BLaER1 (cell line): ENCODE measurements around the gene LUC7L2.
"Not testable (repeated sequence)": the region's sequence is repeated elsewhere in the genome, so short reads cannot be mapped to it uniquely, and the experiment has no call there.

ENCODE experiments used
- H3K27ac ChIP-seq: shearing (Covaris generic); formaldehyde crosslinking; 2 replicates; pipeline ENCODE4 v1.8.1; 2022
- H3K27me3 ChIP-seq: shearing (Covaris generic); formaldehyde crosslinking; 2 replicates; pipeline ENCODE4 v1.8.1; 2022
- H3K36me3 ChIP-seq: shearing (Covaris generic); formaldehyde crosslinking; 2 replicates; pipeline ENCODE4 v1.8.1; 2022
- H3K4me1 ChIP-seq: shearing (Covaris generic); formaldehyde crosslinking; 2 replicates; pipeline ENCODE4 v1.8.1; 2022
- H3K4me2 ChIP-seq: shearing (Covaris generic); formaldehyde crosslinking; 2 replicates; pipeline ENCODE4 v1.8.1; 2022
- H3K4me3 ChIP-seq: shearing (Covaris generic); formaldehyde crosslinking; 2 replicates; pipeline ENCODE4 v1.8.1; 2022
- H3K9ac ChIP-seq: shearing (Covaris generic); formaldehyde crosslinking; 2 replicates; pipeline ENCODE4 v1.8.1; 2022
- H3K9me3 ChIP-seq: shearing (Covaris generic); formaldehyde crosslinking; 2 replicates; pipeline ENCODE4 v1.8.1; 2022
- H4K20me1 ChIP-seq: shearing (Covaris generic); formaldehyde crosslinking; 2 replicates; pipeline ENCODE4 v1.8.1; 2022
- Cebpa-rat ChIP-seq: shearing (Covaris generic); IDR thresholded peaks from 2 replicates; pipeline ENCODE4 v1.8.1; 2022

The LUC7L2 gene

GRCh38 chr7:139389774-139390173, 30.1 kb downstream of the LUC7L2 start:
- Histone ChIP-seq H3K36me3 (peaks cover 96% of the 10 kb centered on the region), H3K4me3 (no peak overlapping the region), H3K27me3 (no peaks in the 10 kb centered on the region), H3K4me1 (no peaks in the 10 kb centered on the region), H3K9me3 (no peaks in the 10 kb centered on the region), H3K27ac (no peak overlapping the region), H3K9ac (no peak overlapping the region), H4K20me1 (peaks cover 98% of the 10 kb centered on the region), H3K4me2 (no peak overlapping the region)
- no peak for TF ChIP-seq Cebpa-rat

DNA sequence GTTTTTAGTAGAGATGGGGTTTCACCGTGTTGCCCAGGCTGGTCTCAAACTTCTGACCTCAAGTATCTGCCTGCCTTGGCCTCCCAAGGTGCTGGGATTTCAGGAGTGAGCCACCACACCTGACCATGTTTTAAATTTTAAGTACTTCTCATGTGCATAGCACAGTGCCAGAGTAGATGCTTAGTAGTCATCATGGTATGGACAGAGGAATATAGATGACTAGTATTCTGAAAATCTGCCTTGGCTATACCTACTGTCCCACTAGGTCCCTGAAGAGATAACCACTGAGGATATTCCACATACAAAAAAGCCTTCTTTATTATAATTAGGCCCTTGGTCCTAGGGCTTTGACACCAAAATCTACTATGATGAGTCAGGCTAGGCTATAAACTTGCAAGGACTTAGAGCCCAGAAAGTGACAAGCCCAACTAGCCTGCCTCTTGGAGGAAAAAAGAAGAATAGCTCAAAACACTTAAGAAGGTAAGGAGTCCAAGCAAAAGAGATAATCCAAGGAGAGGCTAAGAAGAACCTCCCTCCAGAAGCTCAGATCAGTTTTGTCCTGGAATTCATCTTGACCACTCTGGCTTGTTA, 34.0 kb downstream of the LUC7L2 start:
- Histone ChIP-seq H3K27me3 (no peaks in the 10 kb centered on the region), H3K9ac (no peak overlapping the region), H3K4me3 (no peak overlapping the region), H4K20me1 (peaks cover 98% of the 10 kb centered on the region), H3K27ac (no peak overlapping the region), H3K4me2 (no peak overlapping the region), H3K36me3 (peaks cover 94% of the 10 kb centered on the region), H3K9me3 (no peaks in the 10 kb centered on the region), H3K4me1 (no peaks in the 10 kb centered on the region)
- no peak for TF ChIP-seq Cebpa-rat

GRCh38 chr7:139394540-139394939, 34.8 kb downstream of the LUC7L2 start:
- Histone ChIP-seq H4K20me1 (peaks cover 93% of the 10 kb centered on the region), H3K4me3 (no peak overlapping the region), H3K9me3 (no peaks in the 10 kb centered on the region), H3K27ac (no peak overlapping the region), H3K9ac (no peak overlapping the region), H3K36me3 (peaks cover 92% of the 10 kb centered on the region), H3K27me3 (no peaks in the 10 kb centered on the region), H3K4me1 (no peaks in the 10 kb centered on the region), H3K4me2 (no peak overlapping the region)
- TF ChIP-seq Cebpa-rat: no peak

GRCh38 chr7:139396323-139396951, 36.7 kb downstream of the LUC7L2 start:
- no peak overlapping the region for H3K4me2 ChIP-seq
- H3K4me1 ChIP-seq: no peaks in the 10 kb centered on the region
- TF ChIP-seq Cebpa-rat: no peak
- no peak overlapping the region for H3K27ac ChIP-seq
- H3K9me3 ChIP-seq: no peaks in the 10 kb centered on the region
- no peak overlapping the region for H3K4me3 ChIP-seq
- peaks cover 88% of the 10 kb centered on the region for H3K36me3 ChIP-seq
- H3K9ac ChIP-seq: no peak overlapping the region
- no peaks in the 10 kb centered on the region for H3K27me3 ChIP-seq
- peaks cover 76% of the 10 kb centered on the region for H4K20me1 ChIP-seq

- peaks cover 91% of the 10 kb centered on the region for H3K36me3 ChIP-seq
- no peak overlapping the region for H3K4me3 ChIP-seq
- no peak for TF ChIP-seq Cebpa-rat
- no peak overlapping the region for H3K27ac ChIP-seq
- no peaks in the 10 kb centered on the region for H3K27me3 ChIP-seq
- H3K4me1 ChIP-seq: no peaks in the 10 kb centered on the region
- H3K4me2 ChIP-seq: no peak overlapping the region
- H4K20me1 ChIP-seq: peaks cover 76% of the 10 kb centered on the region
- H3K9me3 ChIP-seq: no peaks in the 10 kb centered on the region
- H3K9ac ChIP-seq: no peak overlapping the region
Observed at GRCh38 chr7:139397192-139397591, 37.5 kb downstream of the LUC7L2 start.

DNA sequence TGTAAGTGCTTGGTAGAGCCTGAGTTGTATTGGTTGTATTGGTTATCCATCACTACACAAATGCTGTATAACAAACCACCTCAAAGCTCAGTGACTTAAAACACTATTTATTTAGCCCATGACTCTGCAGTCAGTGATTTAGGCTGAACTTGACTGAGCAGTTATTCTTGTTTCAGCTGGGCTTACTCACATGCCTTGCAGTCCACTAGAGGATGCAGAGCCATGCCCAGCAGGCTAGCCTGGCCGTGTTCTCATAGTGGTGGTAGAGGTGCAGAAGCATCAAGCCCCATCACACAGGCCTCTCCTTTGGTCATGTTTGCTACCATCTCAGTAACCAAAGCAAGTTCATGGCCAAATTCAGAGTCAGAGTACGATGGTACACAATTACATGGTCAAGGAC, 43.9 kb downstream of the LUC7L2 start:
- H3K4me2 ChIP-seq: no peak overlapping the region
- no peak overlapping the region for H3K9ac ChIP-seq
- H3K36me3 ChIP-seq: peaks cover 91% of the 10 kb centered on the region
- peaks cover 32% of the 10 kb centered on the region for H4K20me1 ChIP-seq
- no peaks in the 10 kb centered on the region for H3K4me1 ChIP-seq
- no peak overlapping the region for H3K27ac ChIP-seq
- H3K27me3 ChIP-seq: no peaks in the 10 kb centered on the region
- no peak for TF ChIP-seq Cebpa-rat
- H3K4me3 ChIP-seq: no peak overlapping the region
- no peaks in the 10 kb centered on the region for H3K9me3 ChIP-seq

- Histone ChIP-seq H3K36me3 (peaks cover 95% of the 10 kb centered on the region), H4K20me1 (peaks cover 29% of the 10 kb centered on the region; the same call in 1 of the 2 replicates), H3K27ac (no peak overlapping the region), H3K9me3 (no peaks in the 10 kb centered on the region), H3K9ac (no peak overlapping the region), H3K4me3 (no peak overlapping the region), H3K27me3 (no peaks in the 10 kb centered on the region), H3K4me1 (no peaks in the 10 kb centered on the region), H3K4me2 (no peak overlapping the region)
- no peak for TF ChIP-seq Cebpa-rat
Observed at GRCh38 chr7:139407555-139407954, 47.9 kb downstream of the LUC7L2 start.

DNA sequence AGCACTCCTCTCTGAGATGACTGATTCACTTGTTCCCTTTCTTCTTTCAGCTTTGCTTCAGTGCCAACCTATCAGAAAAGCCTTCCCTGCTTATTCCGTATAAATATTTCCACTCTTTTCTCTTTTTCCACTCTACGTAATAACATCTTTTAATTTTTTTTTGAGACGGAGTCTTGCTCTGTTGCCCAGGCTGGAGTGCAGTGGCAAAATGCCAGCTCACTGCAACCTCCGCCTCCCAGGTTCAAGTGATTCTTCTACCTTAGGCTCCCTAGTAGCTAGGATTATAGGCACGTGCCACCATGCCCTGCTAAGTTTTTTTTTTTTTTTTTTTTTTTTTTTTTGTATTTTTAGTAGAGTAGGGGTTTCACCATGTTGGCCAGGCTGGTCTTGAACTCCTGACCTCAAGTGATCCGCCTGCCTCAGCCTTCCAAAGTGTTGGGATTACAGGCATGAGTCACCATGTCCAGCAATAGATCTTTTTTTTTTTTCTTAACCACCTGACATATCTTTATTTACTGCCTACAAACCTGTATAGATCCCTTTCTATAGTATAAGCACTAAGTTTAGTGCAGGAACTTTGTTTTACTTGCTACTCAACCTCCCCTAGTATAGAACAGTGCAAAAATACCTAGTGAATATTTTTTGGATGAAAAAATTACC, 55.2 kb downstream of the LUC7L2 start:
- H3K4me1 ChIP-seq, H3K27me3 ChIP-seq, H3K9me3 ChIP-seq, H3K4me2 ChIP-seq, H3K9ac ChIP-seq, H3K4me3 ChIP-seq, H3K27ac ChIP-seq: not testable (repeated sequence)
- peaks cover 96% of the 10 kb centered on the region for H3K36me3 ChIP-seq
- H4K20me1 ChIP-seq: peaks cover 43% of the 10 kb centered on the region

DNA sequence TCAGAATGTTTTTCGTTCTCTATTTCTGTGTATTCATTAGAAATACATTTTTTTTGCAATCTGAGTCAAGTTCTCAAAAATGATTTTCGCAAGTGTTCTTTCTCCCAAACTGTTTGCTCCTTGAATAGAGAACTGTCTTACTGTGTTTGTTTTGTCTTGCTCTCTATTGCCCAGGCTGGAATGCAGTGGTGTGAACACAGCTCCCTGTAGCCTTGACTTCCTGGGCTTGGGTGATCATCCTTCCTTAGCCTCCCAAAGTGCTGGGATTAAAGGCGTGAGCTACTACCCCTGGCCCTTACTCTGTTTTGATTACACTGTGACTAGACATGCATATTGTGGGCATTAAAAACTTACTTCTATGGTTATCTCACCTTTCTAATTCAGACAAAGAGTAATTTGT, 56.7 kb downstream of the LUC7L2 start:
- H3K27me3 ChIP-seq: no peaks in the 10 kb centered on the region
- no peaks in the 10 kb centered on the region for H3K9me3 ChIP-seq
- H3K4me2 ChIP-seq: no peak overlapping the region
- peaks cover 55% of the 10 kb centered on the region for H4K20me1 ChIP-seq
- peaks cover 98% of the 10 kb centered on the region for H3K36me3 ChIP-seq
- H3K27ac ChIP-seq: no peak overlapping the region
- no peaks in the 10 kb centered on the region for H3K4me1 ChIP-seq
- TF ChIP-seq Cebpa-rat: no peak
- no peak overlapping the region for H3K4me3 ChIP-seq
- H3K9ac ChIP-seq: no peak overlapping the region

DNA sequence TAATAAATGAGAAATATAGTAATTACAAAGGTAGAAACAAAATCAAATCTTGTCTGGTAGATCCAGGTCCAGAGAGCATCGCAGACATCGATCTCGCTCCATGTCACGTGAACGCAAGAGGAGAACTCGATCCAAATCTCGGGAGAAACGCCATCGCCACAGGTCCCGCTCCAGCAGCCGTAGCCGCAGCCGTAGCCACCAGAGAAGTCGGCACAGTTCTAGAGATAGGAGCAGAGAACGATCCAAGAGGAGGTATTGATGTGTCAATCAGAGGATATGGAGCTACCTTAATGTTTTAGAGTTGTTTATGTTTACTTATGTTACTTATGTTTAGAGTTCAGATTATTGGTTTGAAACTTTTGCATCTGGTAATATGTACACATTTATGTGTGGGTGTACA, 57.8 kb downstream of the LUC7L2 start:
- Histone ChIP-seq H4K20me1 (peaks cover 66% of the 10 kb centered on the region), H3K4me3 (no peak overlapping the region), H3K9me3 (no peaks in the 10 kb centered on the region), H3K36me3 (peaks cover 98% of the 10 kb centered on the region), H3K9ac (no peak overlapping the region), H3K27me3 (no peaks in the 10 kb centered on the region), H3K27ac (no peak overlapping the region), H3K4me1 (no peaks in the 10 kb centered on the region), H3K4me2 (no peak overlapping the region)
- no peak for TF ChIP-seq Cebpa-rat
